CD1c-positive myeloid dendritic cell (primary cell): Measurements from ENCODE around the gene STIP1.

Experiments
- DNase-seq: peaks from one replicate; pipeline ENCODE4 v3.0.0-alpha.2; 2016; ENCODE audit errors: extremely low spot score

The STIP1 gene

GRCh38 chr11:64223001-64223651 is 37.2 kb downstream of the STIP1 start:
- DNase-seq, result no peak

- no peak for DNase-seq
Observed at GRCh38 chr11:64224151-64224890, 38.4 kb downstream of the STIP1 start.

GRCh38 chr11:64224891-64225607 is 39.1 kb downstream of the STIP1 start:
- peak; percentile 28 for DNase-seq

- peak; percentile 96 for DNase-seq
Observed at GRCh38 chr11:64225608-64226506, 39.9 kb downstream of the STIP1 start, which contains the start of the genes NUDT22 and TRPT1. NUDT22 (plus strand) TSS chr11:64226274; CDS start chr11:64226653, 379 bp downstream. TRPT1 (minus strand) TSS chr11:64226186; CDS start chr11:64225860, 326 bp downstream.

- peak; percentile 89 for DNase-seq
Observed at GRCh38 chr11:64226507-64227051, 40.6 kb downstream of the STIP1 start.

- DNase-seq, result no peak
Observed at GRCh38 chr11:64227405-64227956, 41.5 kb downstream of the STIP1 start.

GRCh38 chr11:64229090-64229743 is 43.2 kb downstream of the STIP1 start:
- DNase-seq, result no peak

- DNase-seq, result no peak
Observed at GRCh38 chr11:64229744-64230170, 43.8 kb downstream of the STIP1 start.

- peak; percentile 85 for DNase-seq
Observed at GRCh38 chr11:64230171-64230984, 44.4 kb downstream of the STIP1 start, which contains the start of gene DNAJC4. DNAJC4 (plus strand) TSS chr11:64230548; CDS start chr11:64230855, 307 bp downstream.

GRCh38 chr11:64230985-64231365 is 45.0 kb downstream of the STIP1 start:
- DNase-seq, result peak; percentile 32

GRCh38 chr11:64231546-64231945 is 45.6 kb downstream of the STIP1 start:
- no peak for DNase-seq

GRCh38 chr11:64232182-64232966 is 46.4 kb downstream of the STIP1 start:
- no peak for DNase-seq

- no peak for DNase-seq
Observed at GRCh38 chr11:64232967-64233315, 47.0 kb downstream of the STIP1 start.

GRCh38 chr11:64233913-64234586 is 48.1 kb downstream of the STIP1 start, which contains the start of gene VEGFB:
VEGFB (plus strand) TSS chr11:64234584; CDS start chr11:64234834, 250 bp downstream.
- DNase-seq, result peak; percentile 57

- peak; percentile 56 for DNase-seq
Observed at GRCh38 chr11:64234647-64235379, 48.8 kb downstream of the STIP1 start.

GRCh38 chr11:64235437-64236161 is 49.6 kb downstream of the STIP1 start:
- no peak for DNase-seq
